WTC11 (cell line): ENCODE data around the gene MPZ. TPM values are rescaled to one million over a fixed set of nuclear protein-coding genes. Genes with fewer than 3 reads are reported as not detected.

Experiments
- ATAC-seq: fragments of 200-7000 bp; cut with Tn5 transposase; 2 replicates; pipeline ENCODE4 v1.10.0; 2021; ENCODE audit warnings: mild to moderate bottlenecking, moderate library complexity
- CTCF ChIA-PET: fragments of 300-600 bp; sonication (Branson Sonifier 250); formaldehyde crosslinking; loops from one replicate; lab custom pipeline; 2021; ENCODE audit warnings: antibody characterized with exemption; lab: Charles Lee
- POLR2A ChIA-PET: fragments of 350-600 bp; sonication (Branson Sonifier 250); formaldehyde crosslinking; loops from one replicate; lab custom pipeline; 2021; ENCODE audit warnings: antibody characterized with exemption; lab: Charles Lee
- DNase-seq: peaks from one replicate; pipeline ENCODE4 v3.0.0; 2021; ENCODE audit warnings: low spot score
- H3K27ac Mint-ChIP-seq: 2 replicates; pipeline ENCODE4 v1.8.0; 2021; ENCODE audit warnings: mixed read lengths
- H3K27me3 Mint-ChIP-seq: 2 replicates; pipeline ENCODE4 v1.8.0; 2021; ENCODE audit warnings: low read depth, mild to moderate bottlenecking, moderate library complexity, mixed read lengths
- H3K36me3 Mint-ChIP-seq: 2 replicates; pipeline ENCODE4 v1.8.0; 2021; ENCODE audit warnings: mixed read lengths
- H3K4me1 Mint-ChIP-seq: 2 replicates; pipeline ENCODE4 v1.8.0; 2022; ENCODE audit warnings: mixed read lengths
- H3K4me3 Mint-ChIP-seq: 2 replicates; pipeline ENCODE4 v1.8.0; 2021; ENCODE audit warnings: mild to moderate bottlenecking, moderate library complexity, mixed read lengths
- H3K9me3 Mint-ChIP-seq: 2 replicates; pipeline ENCODE4 v1.8.0; 2021; ENCODE audit warnings: mixed read lengths
- ATF1 ChIP-seq: sonication (generic); formaldehyde crosslinking; IDR thresholded peaks from 2 replicates; pipeline ENCODE4 v1.8.1; 2023; ENCODE audit warnings: mild to moderate bottlenecking, moderate library complexity, missing genetic modification reagents
- FOXK1 ChIP-seq: sonication (generic); formaldehyde crosslinking; IDR thresholded peaks from 2 replicates; pipeline ENCODE4 v1.8.0; 2022; ENCODE audit warnings: mild to moderate bottlenecking, moderate library complexity, missing genetic modification reagents
- KAT7 ChIP-seq: sonication (generic); formaldehyde crosslinking; IDR thresholded peaks from 2 replicates; pipeline ENCODE4 v1.8.1; 2023; ENCODE audit warnings: missing genetic modification reagents, mild to moderate bottlenecking, borderline replicate concordance
- MYBL2 ChIP-seq: sonication (generic); formaldehyde crosslinking; IDR thresholded peaks from 2 replicates; pipeline ENCODE4 v1.8.1; 2023; ENCODE audit warnings: mild to moderate bottlenecking, moderate library complexity, missing genetic modification reagents
- NFE2L1 ChIP-seq: sonication (generic); formaldehyde crosslinking; IDR thresholded peaks from 2 replicates; pipeline ENCODE4 v1.8.1; 2023; ENCODE audit warnings: missing genetic modification reagents
- NR1H2 ChIP-seq: sonication (generic); formaldehyde crosslinking; IDR thresholded peaks from 2 replicates; pipeline ENCODE4 v1.9.0; 2021; ENCODE audit warnings: mild to moderate bottlenecking, moderate library complexity, missing genetic modification reagents
- NR3C1 ChIP-seq: sonication (generic); formaldehyde crosslinking; conservative IDR thresholded peaks from 2 replicates; pipeline ENCODE4 v1.8.1; 2023; ENCODE audit warnings: low read depth, mild to moderate bottlenecking, missing genetic modification reagents
- PRRX2 ChIP-seq: fragments of 250-450 bp; sonication (Bioruptor Pico); IDR thresholded peaks from 2 replicates; pipeline ENCODE4 v1.8.0; 2021; ENCODE audit warnings: mild to moderate bottlenecking
- SOX15 ChIP-seq: fragments of 250-450 bp; sonication (Bioruptor Pico); IDR thresholded peaks from 2 replicates; pipeline ENCODE4 v1.9.0; 2021; ENCODE audit warnings: mild to moderate bottlenecking
- ZNF219 ChIP-seq: sonication (generic); formaldehyde crosslinking; IDR thresholded peaks from 2 replicates; pipeline ENCODE4 v1.8.0; 2023; ENCODE audit warnings: missing genetic modification reagents, mild to moderate bottlenecking, borderline replicate concordance
- ZNF423 ChIP-seq: fragments of 250-450 bp; sonication (Bioruptor Pico); IDR thresholded peaks from 2 replicates; pipeline ENCODE4 v2.1.2; 2022; ENCODE audit warnings: mild to moderate bottlenecking, moderate library complexity
- total RNA-seq: library from RNA; stranded (reverse); gene quantifications from 3 replicates; pipeline ENCODE4 v1.2.3, GENCODE V29; 2021
- TF ChIP-seq, protein P1 (sequence below): sonication (generic); formaldehyde crosslinking; IDR thresholded peaks from 2 replicates; pipeline ENCODE4 v1.8.0; 2022; ENCODE audit warnings: mild to moderate bottlenecking, missing genetic modification reagents
- TF ChIP-seq, protein P2 (sequence below): fragments of 250-450 bp; sonication (Bioruptor Pico); IDR thresholded peaks from 2 replicates; pipeline ENCODE4 v1.9.0; 2021; ENCODE audit warnings: mild to moderate bottlenecking
- TF ChIP-seq, protein P3 (sequence below): sonication (generic); formaldehyde crosslinking; IDR thresholded peaks from 2 replicates; pipeline ENCODE4 v1.8.0; 2023; ENCODE audit warnings: missing genetic modification reagents
- TF ChIP-seq, protein P4 (sequence below): fragments of 250-450 bp; sonication (Bioruptor Pico); conservative IDR thresholded peaks from 2 replicates; pipeline ENCODE4 v1.9.0; 2021; ENCODE audit warnings: mild to moderate bottlenecking
- TF ChIP-seq, protein P5 (sequence below): sonication (generic); formaldehyde crosslinking; IDR thresholded peaks from 2 replicates; pipeline ENCODE4 v1.8.0; 2023; ENCODE audit warnings: mild to moderate bottlenecking, missing genetic modification reagents
- TF ChIP-seq, protein P6 (sequence below): sonication (generic); formaldehyde crosslinking; IDR thresholded peaks from 2 replicates; pipeline ENCODE4 v1.8.0; 2022; ENCODE audit warnings: mild to moderate bottlenecking, missing genetic modification reagents
- TF ChIP-seq, protein P7 (sequence below): sonication (generic); formaldehyde crosslinking; IDR thresholded peaks from 2 replicates; pipeline ENCODE4 v1.8.1; 2022; ENCODE audit warnings: missing genetic modification reagents, borderline replicate concordance
- TF ChIP-seq, protein P8 (sequence below): fragments of 250-450 bp; sonication (Bioruptor Pico); IDR thresholded peaks from 2 replicates; pipeline ENCODE4 v1.8.0; 2021; ENCODE audit warnings: mild to moderate bottlenecking

Gene MPZ
- total RNA-seq, 1 experiment from 2014 or later, result 5.2 TPM

DNA sequence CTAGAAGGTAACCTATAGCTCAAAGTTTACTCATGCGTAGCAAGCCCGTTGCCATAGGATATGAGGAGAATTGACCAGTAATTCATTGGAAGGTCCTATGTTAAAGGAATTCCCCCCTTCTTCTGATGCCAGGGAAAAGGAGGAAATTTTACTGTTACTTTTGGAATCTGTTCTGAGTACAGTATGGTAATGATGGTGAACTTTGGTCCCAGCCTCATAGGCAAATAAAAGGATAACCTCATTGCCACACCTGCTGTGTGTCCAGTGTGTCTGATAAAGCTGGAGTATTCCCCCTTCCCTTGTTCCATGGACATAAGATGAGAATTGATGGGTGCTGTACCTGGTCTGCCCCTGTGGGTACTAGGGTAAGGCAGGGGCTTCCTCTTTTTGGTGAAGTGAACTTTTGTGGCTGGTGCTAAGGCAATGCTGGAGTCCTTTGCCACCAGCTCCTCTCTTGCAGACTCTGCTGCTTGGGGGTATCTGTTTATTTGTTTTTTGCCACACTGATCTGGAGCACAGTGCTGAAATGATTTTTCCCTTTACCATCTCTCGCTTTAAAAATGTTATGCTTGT, 22.2 kb downstream of the MPZ start (continued):
- TF ChIP-seq, protein P1, sequence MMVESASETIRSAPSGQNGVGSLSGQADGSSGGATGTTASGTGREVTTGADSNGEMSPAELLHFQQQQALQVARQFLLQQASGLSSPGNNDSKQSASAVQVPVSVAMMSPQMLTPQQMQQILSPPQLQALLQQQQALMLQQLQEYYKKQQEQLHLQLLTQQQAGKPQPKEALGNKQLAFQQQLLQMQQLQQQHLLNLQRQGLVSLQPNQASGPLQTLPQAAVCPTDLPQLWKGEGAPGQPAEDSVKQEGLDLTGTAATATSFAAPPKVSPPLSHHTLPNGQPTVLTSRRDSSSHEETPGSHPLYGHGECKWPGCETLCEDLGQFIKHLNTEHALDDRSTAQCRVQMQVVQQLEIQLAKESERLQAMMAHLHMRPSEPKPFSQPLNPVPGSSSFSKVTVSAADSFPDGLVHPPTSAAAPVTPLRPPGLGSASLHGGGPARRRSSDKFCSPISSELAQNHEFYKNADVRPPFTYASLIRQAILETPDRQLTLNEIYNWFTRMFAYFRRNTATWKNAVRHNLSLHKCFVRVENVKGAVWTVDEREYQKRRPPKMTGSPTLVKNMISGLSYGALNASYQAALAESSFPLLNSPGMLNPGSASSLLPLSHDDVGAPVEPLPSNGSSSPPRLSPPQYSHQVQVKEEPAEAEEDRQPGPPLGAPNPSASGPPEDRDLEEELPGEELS (CRISPR knock-in tag), result no peak
- TF ChIP-seq, protein P2, sequence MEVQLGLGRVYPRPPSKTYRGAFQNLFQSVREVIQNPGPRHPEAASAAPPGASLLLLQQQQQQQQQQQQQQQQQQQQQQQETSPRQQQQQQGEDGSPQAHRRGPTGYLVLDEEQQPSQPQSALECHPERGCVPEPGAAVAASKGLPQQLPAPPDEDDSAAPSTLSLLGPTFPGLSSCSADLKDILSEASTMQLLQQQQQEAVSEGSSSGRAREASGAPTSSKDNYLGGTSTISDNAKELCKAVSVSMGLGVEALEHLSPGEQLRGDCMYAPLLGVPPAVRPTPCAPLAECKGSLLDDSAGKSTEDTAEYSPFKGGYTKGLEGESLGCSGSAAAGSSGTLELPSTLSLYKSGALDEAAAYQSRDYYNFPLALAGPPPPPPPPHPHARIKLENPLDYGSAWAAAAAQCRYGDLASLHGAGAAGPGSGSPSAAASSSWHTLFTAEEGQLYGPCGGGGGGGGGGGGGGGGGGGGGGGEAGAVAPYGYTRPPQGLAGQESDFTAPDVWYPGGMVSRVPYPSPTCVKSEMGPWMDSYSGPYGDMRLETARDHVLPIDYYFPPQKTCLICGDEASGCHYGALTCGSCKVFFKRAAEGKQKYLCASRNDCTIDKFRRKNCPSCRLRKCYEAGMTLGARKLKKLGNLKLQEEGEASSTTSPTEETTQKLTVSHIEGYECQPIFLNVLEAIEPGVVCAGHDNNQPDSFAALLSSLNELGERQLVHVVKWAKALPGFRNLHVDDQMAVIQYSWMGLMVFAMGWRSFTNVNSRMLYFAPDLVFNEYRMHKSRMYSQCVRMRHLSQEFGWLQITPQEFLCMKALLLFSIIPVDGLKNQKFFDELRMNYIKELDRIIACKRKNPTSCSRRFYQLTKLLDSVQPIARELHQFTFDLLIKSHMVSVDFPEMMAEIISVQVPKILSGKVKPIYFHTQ, result no peak
- TF ChIP-seq, protein P3, sequence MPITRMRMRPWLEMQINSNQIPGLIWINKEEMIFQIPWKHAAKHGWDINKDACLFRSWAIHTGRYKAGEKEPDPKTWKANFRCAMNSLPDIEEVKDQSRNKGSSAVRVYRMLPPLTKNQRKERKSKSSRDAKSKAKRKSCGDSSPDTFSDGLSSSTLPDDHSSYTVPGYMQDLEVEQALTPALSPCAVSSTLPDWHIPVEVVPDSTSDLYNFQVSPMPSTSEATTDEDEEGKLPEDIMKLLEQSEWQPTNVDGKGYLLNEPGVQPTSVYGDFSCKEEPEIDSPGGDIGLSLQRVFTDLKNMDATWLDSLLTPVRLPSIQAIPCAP (CRISPR knock-in tag), result no peak
- TF ChIP-seq, protein P4, sequence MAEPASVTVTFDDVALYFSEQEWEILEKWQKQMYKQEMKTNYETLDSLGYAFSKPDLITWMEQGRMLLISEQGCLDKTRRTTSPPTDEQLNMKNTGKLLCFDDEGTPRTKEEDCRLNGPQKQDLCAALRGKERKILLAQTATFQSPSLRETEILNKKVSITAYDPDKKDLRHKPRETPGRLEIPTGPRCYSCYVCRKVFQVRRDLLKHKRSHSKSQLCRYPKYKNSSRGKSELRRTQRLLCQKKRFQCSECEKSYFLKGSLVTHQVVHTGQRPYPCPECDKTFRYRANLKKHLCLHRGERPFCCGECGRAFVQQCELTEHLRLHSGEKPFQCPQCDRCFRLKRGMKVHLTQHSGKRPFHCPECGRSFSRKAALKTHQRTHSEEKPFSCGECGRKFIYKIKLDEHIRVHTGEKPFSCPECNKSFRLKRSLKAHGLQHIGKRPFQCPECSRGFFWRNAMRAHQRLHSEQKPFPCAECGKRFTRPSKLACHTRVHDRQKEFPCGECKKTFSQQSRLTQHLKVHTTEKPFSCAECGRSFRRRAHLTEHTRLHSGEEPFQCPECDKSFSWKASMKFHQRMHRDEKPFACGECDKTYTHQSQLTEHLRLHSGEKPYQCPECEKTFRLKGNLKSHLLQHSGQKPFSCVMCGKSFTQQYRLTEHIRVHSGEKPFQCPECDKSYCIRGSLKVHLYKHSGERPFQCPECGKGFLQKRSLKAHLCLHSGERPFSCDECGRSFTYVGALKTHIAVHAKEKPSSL (CRISPR knock-in tag), result no peak
- TF ChIP-seq PRRX2 (CRISPR knock-in tag) (no peak), MYBL2 (CRISPR knock-in tag) (no peak)

DNA sequence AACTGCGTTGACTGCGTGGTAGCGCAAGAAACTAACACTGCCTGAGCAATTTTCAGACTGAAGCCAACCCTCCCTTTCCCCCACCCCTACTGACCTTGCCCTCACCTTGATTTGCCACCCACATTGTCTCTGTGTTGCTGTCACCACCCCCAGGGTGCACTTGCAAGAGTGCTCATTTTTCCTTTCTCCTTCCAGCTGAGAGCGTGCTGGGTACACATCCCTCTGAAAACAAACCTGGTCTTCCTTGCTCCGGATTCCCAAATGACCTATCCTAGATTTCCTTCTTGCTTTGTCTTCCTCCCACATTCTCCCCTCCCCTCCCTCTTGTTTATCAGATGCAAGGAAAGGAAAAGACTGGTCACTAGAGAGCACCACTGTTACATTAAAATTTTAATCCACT, 24.2 kb downstream of the MPZ start:
- ATAC-seq (peak; percentile 75), DNase-seq (no peak)
- Mint-ChIP-seq H3K9me3 (peaks cover 8% of the 10 kb centered on the region), H3K4me3 (peak overlapping the region; percentile 6; the same call in 1 of the 2 replicates), H3K4me1 (peaks cover 15% of the 10 kb centered on the region), H3K27me3 (peaks cover 10% of the 10 kb centered on the region), H3K36me3 (peaks cover 7% of the 10 kb centered on the region), H3K27ac (peak overlapping the region; percentile 75; the same call in 1 of the 2 replicates)
- CTCF ChIA-PET, result interaction anchor here (0.6 to 1.7 kb wide), 3 partner anchors 55 to 89 kb away, joined by 3 to 9 read pairs (median 6); partner anchors contain the start of gene TOMM40L
- POLR2A ChIA-PET, result no interaction called here
- TF ChIP-seq, protein P5, sequence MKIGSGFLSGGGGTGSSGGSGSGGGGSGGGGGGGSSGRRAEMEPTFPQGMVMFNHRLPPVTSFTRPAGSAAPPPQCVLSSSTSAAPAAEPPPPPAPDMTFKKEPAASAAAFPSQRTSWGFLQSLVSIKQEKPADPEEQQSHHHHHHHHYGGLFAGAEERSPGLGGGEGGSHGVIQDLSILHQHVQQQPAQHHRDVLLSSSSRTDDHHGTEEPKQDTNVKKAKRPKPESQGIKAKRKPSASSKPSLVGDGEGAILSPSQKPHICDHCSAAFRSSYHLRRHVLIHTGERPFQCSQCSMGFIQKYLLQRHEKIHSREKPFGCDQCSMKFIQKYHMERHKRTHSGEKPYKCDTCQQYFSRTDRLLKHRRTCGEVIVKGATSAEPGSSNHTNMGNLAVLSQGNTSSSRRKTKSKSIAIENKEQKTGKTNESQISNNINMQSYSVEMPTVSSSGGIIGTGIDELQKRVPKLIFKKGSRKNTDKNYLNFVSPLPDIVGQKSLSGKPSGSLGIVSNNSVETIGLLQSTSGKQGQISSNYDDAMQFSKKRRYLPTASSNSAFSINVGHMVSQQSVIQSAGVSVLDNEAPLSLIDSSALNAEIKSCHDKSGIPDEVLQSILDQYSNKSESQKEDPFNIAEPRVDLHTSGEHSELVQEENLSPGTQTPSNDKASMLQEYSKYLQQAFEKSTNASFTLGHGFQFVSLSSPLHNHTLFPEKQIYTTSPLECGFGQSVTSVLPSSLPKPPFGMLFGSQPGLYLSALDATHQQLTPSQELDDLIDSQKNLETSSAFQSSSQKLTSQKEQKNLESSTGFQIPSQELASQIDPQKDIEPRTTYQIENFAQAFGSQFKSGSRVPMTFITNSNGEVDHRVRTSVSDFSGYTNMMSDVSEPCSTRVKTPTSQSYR (CRISPR knock-in tag), result no peak
- TF ChIP-seq ATF1 (CRISPR knock-in tag) (no peak), MYBL2 (CRISPR knock-in tag) (no peak), FOXK1 (CRISPR knock-in tag) (no peak), SOX15 (CRISPR knock-in tag) (no peak), ZNF219 (no peak), KAT7 (CRISPR knock-in tag) (no peak), NR1H2 (no peak), NR3C1 (CRISPR knock-in tag) (no peak), ZNF423 (CRISPR knock-in tag) (no peak), NFE2L1 (no peak)
- TF ChIP-seq, protein P6, sequence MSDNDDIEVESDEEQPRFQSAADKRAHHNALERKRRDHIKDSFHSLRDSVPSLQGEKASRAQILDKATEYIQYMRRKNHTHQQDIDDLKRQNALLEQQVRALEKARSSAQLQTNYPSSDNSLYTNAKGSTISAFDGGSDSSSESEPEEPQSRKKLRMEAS (CRISPR knock-in tag), result no peak
- TF ChIP-seq, protein P7, sequence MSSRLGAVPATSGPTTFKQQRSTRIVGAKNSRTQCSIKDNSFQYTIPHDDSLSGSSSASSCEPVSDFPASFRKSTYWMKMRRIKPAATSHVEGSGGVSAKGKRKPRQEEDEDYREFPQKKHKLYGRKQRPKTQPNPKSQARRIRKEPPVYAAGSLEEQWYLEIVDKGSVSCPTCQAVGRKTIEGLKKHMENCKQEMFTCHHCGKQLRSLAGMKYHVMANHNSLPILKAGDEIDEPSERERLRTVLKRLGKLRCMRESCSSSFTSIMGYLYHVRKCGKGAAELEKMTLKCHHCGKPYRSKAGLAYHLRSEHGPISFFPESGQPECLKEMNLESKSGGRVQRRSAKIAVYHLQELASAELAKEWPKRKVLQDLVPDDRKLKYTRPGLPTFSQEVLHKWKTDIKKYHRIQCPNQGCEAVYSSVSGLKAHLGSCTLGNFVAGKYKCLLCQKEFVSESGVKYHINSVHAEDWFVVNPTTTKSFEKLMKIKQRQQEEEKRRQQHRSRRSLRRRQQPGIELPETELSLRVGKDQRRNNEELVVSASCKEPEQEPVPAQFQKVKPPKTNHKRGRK, result no peak
- TF ChIP-seq, protein P1 (CRISPR knock-in tag), result no peak
- TF ChIP-seq, protein P8, sequence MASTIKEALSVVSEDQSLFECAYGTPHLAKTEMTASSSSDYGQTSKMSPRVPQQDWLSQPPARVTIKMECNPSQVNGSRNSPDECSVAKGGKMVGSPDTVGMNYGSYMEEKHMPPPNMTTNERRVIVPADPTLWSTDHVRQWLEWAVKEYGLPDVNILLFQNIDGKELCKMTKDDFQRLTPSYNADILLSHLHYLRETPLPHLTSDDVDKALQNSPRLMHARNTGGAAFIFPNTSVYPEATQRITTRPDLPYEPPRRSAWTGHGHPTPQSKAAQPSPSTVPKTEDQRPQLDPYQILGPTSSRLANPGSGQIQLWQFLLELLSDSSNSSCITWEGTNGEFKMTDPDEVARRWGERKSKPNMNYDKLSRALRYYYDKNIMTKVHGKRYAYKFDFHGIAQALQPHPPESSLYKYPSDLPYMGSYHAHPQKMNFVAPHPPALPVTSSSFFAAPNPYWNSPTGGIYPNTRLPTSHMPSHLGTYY (CRISPR knock-in tag), result no peak
